IMR-90 (cell line): Measurements from ENCODE around the gene MAN2A2. TPM values are rescaled to one million over a fixed set of nuclear protein-coding genes. Genes with fewer than 3 reads are reported as not detected.
A peak's percentile ranks its signal among the peaks of the same experiment; 100 is the strongest.

Source experiments
- ATAC-seq: fragments of 200-7000 bp; cut with Tn5 transposase; 2 replicates; pipeline ENCODE4 v1.9.1; 2020; ENCODE audit warnings: low read depth, mild to moderate bottlenecking, moderate library complexity
- BruUV-seq: library from RNA; stranded (reverse); fragments of 400-500 nt; replicated peaks from 2 replicates; lab custom pipeline; 2021; lab: Mats Ljungman, UMichigan
- CTCF ChIA-PET: fragments of 300-600 bp; formaldehyde crosslinking; extraction: SDS; loops from one replicate; lab custom pipeline; 2021; ENCODE audit warnings: antibody characterized with exemption; lab: Yijun Ruan, JAX
- POLR2A ChIA-PET: fragments of 300-600 bp; sonication (Branson Sonifier 250); formaldehyde crosslinking; loops from one replicate; lab custom pipeline; 2022; ENCODE audit warnings: antibody characterized with exemption; ENCODE audit not compliant: unreplicated experiment; lab: Charles Lee
- DNase-seq: peaks from one replicate; pipeline ENCODE4 v3.0.0; 2013
- H2AFZ ChIP-seq: replicated peaks from 2 replicates; pipeline ENCODE3; 2013; ENCODE audit warnings: low read length, mild to moderate bottlenecking; ENCODE audit not compliant: poor library complexity
- H2AK5ac ChIP-seq: 2 replicates; pipeline ENCODE4 v1.6.1; 2013; ENCODE audit warnings: low read depth, low read length, inconsistent platforms
- H2AK9ac ChIP-seq: replicated peaks from 2 replicates; pipeline ENCODE3; 2013; ENCODE audit warnings: mild to moderate bottlenecking, low read depth, low read length, moderate library complexity; ENCODE audit not compliant: poor library complexity
- H2BK120ac ChIP-seq: 2 replicates; pipeline ENCODE4 v1.6.1; 2013; ENCODE audit warnings: low read depth, low read length, inconsistent platforms
- H2BK15ac ChIP-seq: 3 replicates; pipeline ENCODE4 v1.6.1; 2013; ENCODE audit warnings: low read depth, low read length, inconsistent platforms
- H2BK20ac ChIP-seq: 2 replicates; pipeline ENCODE4 v1.6.1; 2013; ENCODE audit warnings: low read depth, mild to moderate bottlenecking, inconsistent platforms, low read length, moderate library complexity
- H2BK5ac ChIP-seq: 2 replicates; pipeline ENCODE4 v1.6.1; 2013; ENCODE audit warnings: mild to moderate bottlenecking, low read depth, low read length, inconsistent platforms; ENCODE audit not compliant: poor library complexity, severe bottlenecking
- H3K14ac ChIP-seq: replicated peaks from 2 replicates; pipeline ENCODE4 v1.6.1; 2013; ENCODE audit warnings: low read depth, low read length, inconsistent platforms
- H3K18ac ChIP-seq: 2 replicates; pipeline ENCODE4 v1.6.1; 2013; ENCODE audit warnings: low read depth, low read length, control low read depth
- H3K23ac ChIP-seq: 2 replicates; pipeline ENCODE4 v1.6.1; 2013; ENCODE audit warnings: low read depth, low read length, inconsistent platforms
- H3K27ac ChIP-seq: 2 replicates; pipeline ENCODE4 v1.5.1; 2013; ENCODE audit warnings: mild to moderate bottlenecking, control low read depth, low read length; ENCODE audit not compliant: insufficient read depth
- H3K27me3 ChIP-seq: 2 replicates; pipeline ENCODE4 v1.6.1; 2013; ENCODE audit warnings: low read length; ENCODE audit not compliant: control insufficient read depth, insufficient read depth
- H3K36me3 ChIP-seq: 2 replicates; pipeline ENCODE4 v1.6.1; 2013; ENCODE audit warnings: low read length, mixed read lengths; ENCODE audit not compliant: control insufficient read depth, insufficient read depth
- H3K4ac ChIP-seq: 2 replicates; pipeline ENCODE4 v1.6.1; 2013; ENCODE audit warnings: low read depth, low read length, inconsistent platforms
- H3K4me1 ChIP-seq: 2 replicates; pipeline ENCODE4 v1.6.1; 2013; ENCODE audit warnings: low read length, mixed read lengths; ENCODE audit not compliant: control insufficient read depth, insufficient read depth
- H3K4me2 ChIP-seq: 2 replicates; pipeline ENCODE4 v1.6.1; 2013; ENCODE audit warnings: low read depth, mild to moderate bottlenecking, control low read depth, low read length, moderate library complexity
- H3K4me3 ChIP-seq: 2 replicates; pipeline ENCODE4 v1.5.1; 2013; ENCODE audit warnings: low read depth, mild to moderate bottlenecking, control low read depth, low read length, moderate library complexity; ENCODE audit not compliant: insufficient read depth
- H3K56ac ChIP-seq: 2 replicates; pipeline ENCODE4 v1.6.1; 2013; ENCODE audit warnings: low read length, inconsistent platforms; ENCODE audit not compliant: insufficient read depth; ENCODE audit errors: extremely low read depth
- H3K79me1 ChIP-seq, 2 experiments: 2 replicates each; pipeline ENCODE4 v1.6.1; 2013; ENCODE audit warnings: low read length in 2 of 2, inconsistent platforms in 1 of 2, low read depth in 1 of 2
- H3K9ac ChIP-seq: 2 replicates; pipeline ENCODE4 v1.6.1; 2013; ENCODE audit warnings: low read depth, low read length, control low read depth
- H3K9me1 ChIP-seq: 2 replicates; pipeline ENCODE4 v1.6.1; 2013; ENCODE audit warnings: low read length, inconsistent platforms; ENCODE audit not compliant: insufficient read depth
- H3K9me3 ChIP-seq: 2 replicates; pipeline ENCODE4 v1.6.1; 2013; ENCODE audit warnings: low read length; ENCODE audit not compliant: control insufficient read depth, insufficient read depth
- H4K20me1 ChIP-seq: 2 replicates; pipeline ENCODE4 v1.6.1; 2013; ENCODE audit warnings: low read length, inconsistent platforms; ENCODE audit not compliant: insufficient read depth
- H4K5ac ChIP-seq: 2 replicates; pipeline ENCODE4 v1.6.1; 2013; ENCODE audit warnings: mild to moderate bottlenecking, low read depth, low read length, control low read depth
- H4K8ac ChIP-seq, 2 experiments: 2 replicates each; pipeline ENCODE4 v1.6.1; 2013; ENCODE audit warnings: low read depth in 2 of 2, low read length in 2 of 2, control low read depth in 1 of 2, inconsistent platforms in 1 of 2
- H4K91ac ChIP-seq: 2 replicates; pipeline ENCODE4 v1.6.1; 2013; ENCODE audit warnings: low read depth, low read length, inconsistent platforms; ENCODE audit not compliant: insufficient read depth
- BHLHE40 ChIP-seq: fragments of 150-350 bp; IDR thresholded peaks from 2 replicates; pipeline ENCODE4 v1.6.1; 2016; ENCODE audit warnings: mild to moderate bottlenecking, low read depth, low read length
- MAZ ChIP-seq: IDR thresholded peaks from 2 replicates; pipeline ENCODE4 v1.6.1; 2012; ENCODE audit warnings: low read depth, mild to moderate bottlenecking, low read length, improper control_type of control experiment, moderate library complexity, borderline replicate concordance
- POLR2A ChIP-seq: IDR thresholded peaks from 2 replicates; pipeline ENCODE4 v1.6.1; 2012; ENCODE audit warnings: mild to moderate bottlenecking, low read depth, low read length
- WGBS, 2 experiments: methylation state at CpG; one replicate each; pipeline versions ENCODE4 v1.1.5 to v1.1.7; 2013; ENCODE audit warnings: missing lambda C conversion rate in 2 of 2; ENCODE audit not compliant: insufficient read length in 1 of 2; ENCODE audit errors: extremely low coverage in 2 of 2; 5-methylcytosine and 5-hydroxymethylcytosine counted together
- dilution Hi-C: fragments of 300-500 bp; cut with HindIII; formaldehyde crosslinking; loops from one replicate; pipeline ENCODE4 v1.14.3; 2018; ENCODE audit warnings: low sequenced_read_pairs; ENCODE audit not compliant: unreplicated experiment
- in situ Hi-C: fragments of 300-500 bp; cut with MboI; formaldehyde crosslinking; loops from 3 replicates; pipeline ENCODE4 v1.14.3; 2019; ENCODE audit warnings: low sequenced_read_pairs, inconsistent platforms, mixed read lengths
- intact Hi-C: fragments of 100-400 bp; cut with micrococcal nuclease; formaldehyde crosslinking; loops from 2 replicates; pipeline ENCODE4 v1.10.0; 2022
- polyA plus RNA-seq, 3 experiments: library from polyadenylated mRNA; depleted of rRNA; stranded (reverse); fragments of >200 nt; gene quantifications; 2 replicates each; pipeline ENCODE4 v1.2.3, GENCODE V29; 2012; ENCODE audit warnings: low replicate concordance in 1 of 3
- total RNA-seq: library from RNA; depleted of rRNA; stranded (reverse); fragments of >200 nt; gene quantifications from 2 replicates; pipeline ENCODE4 v1.2.3, GENCODE V29; 2012

Gene MAN2A2
- total and polyA plus RNA-seq, 2 of the 4 experiments (the other 2 are of a cell fraction) = 3.4 to 52.5 TPM

DNA sequence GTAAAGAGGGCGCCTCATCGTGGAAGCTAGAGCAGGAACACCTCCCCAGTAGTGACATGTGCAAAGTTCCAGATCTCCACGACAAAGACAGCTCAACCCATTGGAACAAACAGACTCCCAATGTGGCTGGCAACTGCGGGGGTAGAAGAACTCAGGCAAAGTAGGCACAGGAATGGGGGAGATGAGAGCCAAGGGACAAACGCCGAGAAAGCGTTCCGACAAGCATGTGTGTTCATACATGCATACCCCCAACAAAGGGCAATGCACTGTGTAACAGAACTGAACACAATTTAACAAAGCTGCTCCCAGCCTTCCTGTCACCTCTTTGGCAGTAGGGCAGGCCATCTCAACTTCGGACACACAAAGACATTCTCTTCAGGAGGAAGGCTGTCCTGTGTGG is 63.2 kb downstream of the MAN2A2 start:
- Histone ChIP-seq H3K23ac (no peak overlapping the region), H4K5ac (no peak overlapping the region), H3K4me3 (no peak overlapping the region), H2BK20ac (no peak overlapping the region), H4K8ac (no peak overlapping the region), H3K4me1 (no peaks in the 10 kb centered on the region), H4K91ac (no peak overlapping the region), H3K27me3 (no peaks in the 10 kb centered on the region), H3K79me1 (peaks cover 8 to 28% of the 10 kb centered on the region in 2 experiments), H3K9me3 (no peaks in the 10 kb centered on the region), H3K14ac (no peak overlapping the region), H3K56ac (no peak overlapping the region), H2BK5ac (no peak overlapping the region), H3K18ac (no peak overlapping the region), H3K9me1 (0 out of 2 replicates have a peak, but pooled peaks cover 5% of the 10 kb centered on the region), H2AK9ac (no peak overlapping the region), H2BK120ac (no peak overlapping the region), H3K9ac (no peak overlapping the region), H3K27ac (no peak overlapping the region), H2AFZ (no peak overlapping the region), H3K4me2 (no peak overlapping the region), H4K20me1 (no peaks in the 10 kb centered on the region), H2AK5ac (no peak overlapping the region), H2BK15ac (no peak overlapping the region), H3K4ac (no peak overlapping the region), H3K36me3 (peaks cover 33% of the 10 kb centered on the region)
- TF ChIP-seq BHLHE40 (no peak), POLR2A (no peak), MAZ (no peak)
- in situ Hi-C loops (no loop called here), dilution Hi-C loops (no loop called here), intact Hi-C loops (no loop called here)
- TSS peak; percentile 83 for BruUV-seq
- ATAC-seq (no peak), DNase-seq (no peak)
- 100% methylated on average over 1 of the region's 9 CpGs; no CpG with 5 or more reads in 1 of the 2 experiments for WGBS, 2 experiments
- CTCF ChIA-PET = interaction anchor here (0.8 to 1.5 kb wide), 2 partner anchors 10 to 13 kb away, joined by 4 to 5 read pairs; no protein-coding TSS in a partner anchor
- POLR2A ChIA-PET = no interaction called here
